GM18907 (cell line): ENCODE measurements around the gene JAKMIP2.
"Not testable (repeated sequence)": the region's sequence is repeated elsewhere in the genome, so short reads cannot be mapped to it uniquely, and the experiment has no call there.

Source experiments
- ATAC-seq: cut with Tn5 transposase; IDR thresholded peaks from one replicate; pipeline ENCODE4 v1.9.1; 2021; ENCODE audit warnings: mild to moderate bottlenecking, moderate library complexity; ENCODE audit not compliant: unreplicated experiment

Gene JAKMIP2

DNA sequence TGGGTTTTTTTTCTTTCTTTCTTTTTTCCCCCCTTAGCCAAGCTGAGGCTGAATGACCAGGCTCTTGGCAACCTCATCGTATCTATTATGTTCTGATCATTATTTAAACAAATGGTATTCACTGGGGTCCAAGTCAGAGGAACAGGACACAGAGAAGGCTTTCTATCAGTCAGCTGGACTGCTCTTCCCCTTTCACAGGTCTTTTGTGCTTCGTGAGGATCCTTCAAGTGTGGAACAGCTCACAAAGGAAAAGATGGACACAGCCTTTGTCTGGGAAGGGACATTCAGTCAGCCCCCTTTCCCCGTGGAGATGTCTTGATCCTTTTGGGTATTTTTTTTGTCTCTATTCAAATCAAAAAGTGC, 218.4 kb downstream of the JAKMIP2 start:
- ATAC-seq = no peak

DNA sequence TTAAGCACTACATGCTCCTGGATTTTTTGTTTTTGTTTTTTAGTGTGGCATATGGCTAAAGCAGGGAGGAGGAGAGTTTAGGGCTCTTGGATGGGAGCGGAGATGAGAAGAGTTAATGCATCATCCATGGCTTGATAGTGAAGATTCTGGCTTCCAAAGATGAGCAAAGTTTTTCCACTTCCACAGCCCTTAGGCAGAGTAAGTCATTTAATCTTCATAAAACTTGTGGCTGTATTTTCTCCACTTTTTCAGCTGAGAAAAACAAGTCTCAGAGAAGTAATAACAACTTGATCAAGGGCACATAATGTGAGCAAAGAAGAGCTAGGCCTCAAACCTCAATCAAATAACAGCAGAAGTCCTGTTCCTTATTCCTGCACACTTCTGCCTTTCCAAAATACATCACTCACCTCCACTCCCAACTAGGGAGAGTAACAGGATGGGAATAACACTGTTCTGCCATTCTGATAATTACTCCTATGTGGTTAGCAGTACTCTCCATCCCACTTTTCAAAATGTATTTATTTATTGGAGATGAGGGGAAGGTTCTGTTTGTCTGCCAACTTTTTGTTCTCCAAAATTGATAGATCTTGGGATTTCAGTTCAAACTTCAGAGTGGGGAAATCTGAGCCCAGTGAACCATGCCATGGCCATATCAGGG, 218.9 kb downstream of the JAKMIP2 start:
- no peak for ATAC-seq

GRCh38 chr5:147561435-147561834, 221.1 kb downstream of the JAKMIP2 start:
- ATAC-seq = no peak

- no peak for ATAC-seq
Observed at GRCh38 chr5:147560718-147561331, 221.7 kb downstream of the JAKMIP2 start.

DNA sequence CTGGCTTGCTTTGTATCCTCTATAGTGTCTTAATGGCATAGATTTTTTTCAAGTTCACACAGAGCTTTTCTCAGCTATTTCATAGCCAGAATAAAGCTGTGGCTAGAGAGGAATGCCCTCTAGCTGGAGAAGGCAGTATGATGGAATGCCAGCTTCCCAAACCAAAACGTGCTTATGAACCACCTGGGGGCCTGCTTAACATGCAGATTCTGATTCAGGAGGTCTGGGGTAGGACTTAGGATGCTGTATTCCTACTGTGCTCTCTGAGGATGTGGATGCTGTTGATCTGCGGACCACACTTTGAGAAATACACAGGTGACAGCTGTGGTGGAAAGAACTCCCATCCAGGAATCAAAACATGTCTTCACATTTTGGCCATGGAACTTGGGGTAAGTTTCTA, 222.8 kb downstream of the JAKMIP2 start:
- no peak for ATAC-seq

GRCh38 chr5:147558826-147559225, 223.7 kb downstream of the JAKMIP2 start:
- peak; percentile 56 for ATAC-seq

DNA sequence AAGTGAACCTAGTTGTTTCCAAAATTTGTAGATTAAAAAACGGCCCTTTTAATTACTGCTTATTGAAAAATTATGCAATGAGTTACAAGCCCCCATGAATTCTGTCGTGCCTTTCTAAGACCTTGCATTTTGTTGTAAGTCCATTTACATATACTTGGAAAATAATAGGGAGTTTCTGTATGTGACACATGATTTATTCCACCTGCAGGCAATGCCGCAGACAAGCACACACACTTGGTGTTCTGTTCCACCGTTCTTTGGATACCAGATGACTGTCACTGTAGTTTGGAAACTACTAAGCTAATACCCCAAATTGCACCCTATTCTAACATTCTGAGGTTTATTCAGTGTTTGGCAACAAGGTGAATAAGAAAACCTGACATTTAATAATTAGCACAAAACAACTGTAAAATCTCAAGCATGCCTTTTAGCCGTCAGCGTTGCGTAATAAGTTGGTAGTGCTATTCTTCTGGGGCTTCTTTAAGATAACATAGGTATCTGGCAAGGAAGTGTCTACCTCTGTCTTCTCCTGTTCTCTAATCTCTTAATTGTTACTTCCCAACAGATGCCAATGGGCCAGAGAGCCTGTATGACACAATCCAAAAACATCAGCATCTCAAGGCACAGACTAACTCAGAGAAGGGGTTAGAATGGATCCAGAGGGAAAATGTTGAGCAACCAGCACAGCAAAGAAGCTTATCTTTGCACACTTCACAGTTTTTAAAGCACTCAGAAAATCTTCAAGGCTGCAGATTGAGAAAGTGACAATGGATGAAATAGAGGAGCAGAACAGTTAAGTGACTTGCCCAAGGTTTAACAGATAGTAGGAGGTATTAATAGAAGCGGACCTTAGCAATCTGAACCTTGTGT, 224.4 kb downstream of the JAKMIP2 start:
- ATAC-seq = no peak

DNA sequence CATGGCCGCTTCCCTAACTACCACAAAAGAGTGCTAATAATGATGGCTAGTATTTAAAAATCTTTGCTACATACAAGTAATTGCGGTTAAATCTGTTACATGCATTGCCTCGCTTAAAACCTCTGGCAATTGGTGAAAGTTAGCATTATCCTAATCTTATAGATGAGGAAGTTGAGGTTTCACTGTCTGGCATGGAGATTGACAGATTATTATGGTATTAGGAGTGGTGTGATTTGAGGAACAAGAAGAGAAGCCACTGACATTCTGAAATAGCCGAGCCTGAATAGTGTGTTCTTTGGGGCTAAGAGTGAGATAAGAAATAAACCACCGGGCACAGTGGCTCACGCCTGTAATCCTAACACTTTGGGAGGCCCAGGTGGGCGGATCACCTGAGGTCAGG, 227.4 kb downstream of the JAKMIP2 start:
- ATAC-seq = no peak

- ATAC-seq = no peak
Observed at GRCh38 chr5:147554261-147554817, 228.2 kb downstream of the JAKMIP2 start.

DNA sequence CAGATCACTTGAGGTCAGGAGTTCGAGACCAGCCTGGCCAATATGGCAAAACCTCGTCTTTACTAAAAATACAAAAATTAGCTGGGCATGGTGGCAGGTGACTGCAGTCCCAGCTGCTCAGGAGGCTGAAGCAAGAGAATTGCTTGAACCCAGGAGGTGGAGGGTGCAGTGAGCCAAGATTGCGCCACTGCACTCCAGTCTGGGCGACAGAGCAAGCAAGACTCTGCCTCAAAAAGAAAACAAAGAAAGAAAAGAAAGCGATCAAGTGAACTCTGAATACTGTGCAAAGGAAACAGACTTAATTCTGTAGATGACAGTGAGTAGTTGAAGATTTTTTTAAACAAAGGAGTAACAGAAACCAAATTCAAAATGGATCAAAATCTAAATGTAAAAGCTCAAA, 228.7 kb downstream of the JAKMIP2 start:
- not testable (repeated sequence) for ATAC-seq

GRCh38 chr5:147552897-147553296, 229.6 kb downstream of the JAKMIP2 start:
- no peak for ATAC-seq

DNA sequence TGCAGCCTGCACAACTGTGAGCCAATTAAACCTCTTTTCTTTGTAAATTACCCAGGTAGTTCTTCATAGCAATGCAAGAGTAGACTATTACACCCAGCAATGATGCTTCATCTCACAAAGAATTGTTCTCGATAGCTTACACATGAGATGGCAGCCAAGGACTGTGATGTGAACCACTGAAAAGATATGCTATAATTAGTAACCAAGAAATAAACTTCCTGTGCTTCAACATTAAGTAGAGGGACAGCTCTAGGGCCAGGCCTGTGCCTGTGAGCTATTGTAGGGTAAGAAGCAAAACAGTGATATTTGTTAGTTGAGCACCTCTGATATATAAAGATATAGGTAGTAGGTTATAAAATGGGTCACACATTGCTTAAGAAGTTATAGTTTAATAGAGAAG, 230.9 kb downstream of the JAKMIP2 start:
- no peak for ATAC-seq

GRCh38 chr5:147547730-147548129, 234.8 kb downstream of the JAKMIP2 start:
- no peak for ATAC-seq

DNA sequence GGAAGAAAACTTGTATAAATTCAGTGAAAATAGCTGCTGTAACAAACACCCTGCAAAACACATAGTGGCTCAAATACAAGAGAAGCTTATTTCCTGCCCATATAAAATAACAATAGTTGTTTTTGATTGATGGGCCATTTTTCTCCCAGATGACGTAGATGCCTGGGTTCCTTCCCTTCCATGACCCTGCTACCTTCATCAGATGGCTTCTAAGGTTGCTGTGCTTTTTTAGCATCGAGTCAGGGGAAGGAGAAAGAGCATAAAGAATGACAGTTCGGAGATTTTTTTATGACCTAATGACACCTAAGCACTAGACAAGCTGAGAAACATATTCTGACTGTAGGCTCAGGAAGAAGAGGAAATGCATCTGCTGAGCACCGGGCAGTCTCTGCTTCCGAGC, 238.0 kb downstream of the JAKMIP2 start:
- no peak for ATAC-seq

GRCh38 chr5:147539053-147539452, 243.5 kb downstream of the JAKMIP2 start:
- ATAC-seq = no peak

DNA sequence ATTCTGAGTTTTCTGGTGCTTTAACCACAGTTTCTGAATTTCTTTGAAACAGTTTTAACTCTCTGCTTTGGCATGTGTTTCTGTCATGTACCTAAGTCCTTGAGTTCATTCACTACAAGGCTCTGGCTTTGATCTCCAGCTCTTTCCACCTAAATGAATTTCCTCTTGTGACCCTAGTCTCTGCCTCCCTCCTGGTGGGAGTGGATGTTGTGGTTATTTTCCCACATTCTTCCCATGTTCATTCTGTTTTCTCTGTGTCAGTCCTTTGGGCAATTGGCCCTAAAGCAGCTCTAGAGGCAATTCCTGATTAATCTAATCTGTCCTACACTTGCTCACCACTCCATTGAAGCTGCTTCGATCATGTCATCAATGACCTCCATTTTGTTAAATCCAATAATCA, 244.3 kb downstream of the JAKMIP2 start:
- no peak for ATAC-seq
